HG03280 (cell line): ENCODE data around the gene NCKAP5.

ENCODE experiments used
- ATAC-seq: cut with Tn5 transposase; IDR thresholded peaks from one replicate; pipeline ENCODE4 v1.9.1; 2021; ENCODE audit warnings: mild to moderate bottlenecking, moderate library complexity; ENCODE audit not compliant: unreplicated experiment

NCKAP5 gene

DNA sequence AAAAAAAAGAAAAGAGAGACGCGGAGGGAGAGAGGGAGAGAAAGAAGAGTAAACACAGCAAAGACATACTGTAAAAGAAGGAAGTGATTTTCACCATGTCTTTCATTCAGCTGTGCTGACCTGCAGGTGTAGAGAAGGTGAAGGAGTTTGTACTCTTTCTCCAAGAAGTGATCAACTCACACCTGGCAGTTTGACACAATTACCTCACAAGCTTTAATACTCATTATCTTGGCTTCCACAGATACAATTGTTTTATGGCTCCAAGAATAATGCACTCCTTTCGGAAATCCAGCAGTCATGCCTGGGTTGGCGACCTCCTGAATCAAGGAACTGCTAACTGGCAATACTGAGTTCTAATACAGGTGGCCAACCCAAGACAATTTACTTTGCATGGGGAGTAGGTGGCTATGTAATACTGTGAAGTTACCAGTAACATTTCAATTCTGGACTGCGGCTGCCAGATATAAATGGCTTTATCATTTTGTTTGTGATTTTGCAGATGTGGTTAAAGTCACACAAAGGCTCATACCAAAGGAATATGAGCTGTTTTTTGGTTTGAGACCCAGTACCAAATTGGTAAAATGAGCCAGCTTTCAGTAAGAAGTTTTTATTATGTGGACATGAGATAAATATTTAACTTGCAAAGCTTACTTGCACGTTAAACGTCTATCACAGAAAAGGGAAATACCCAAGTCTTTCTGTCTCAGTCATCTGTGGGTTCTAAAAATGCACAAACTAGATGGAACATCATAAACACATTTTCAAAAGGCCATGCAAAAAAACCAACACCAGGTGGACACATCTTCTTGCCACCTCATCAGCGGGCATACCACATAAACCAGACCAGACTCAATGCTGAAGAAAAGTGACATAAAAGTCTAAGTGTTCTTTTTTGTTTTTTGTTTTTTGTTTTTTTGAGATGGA, 69.3 kb downstream of the NCKAP5 start:
- peak; percentile 72 for ATAC-seq

- no peak for ATAC-seq
Observed at GRCh38 chr2:133497951-133498565, 70.2 kb downstream of the NCKAP5 start.

GRCh38 chr2:133497270-133497893, 70.9 kb downstream of the NCKAP5 start:
- ATAC-seq = no peak

GRCh38 chr2:133496501-133497269, 71.6 kb downstream of the NCKAP5 start:
- ATAC-seq = no peak

- no peak for ATAC-seq
Observed at GRCh38 chr2:133495226-133495625, 73.0 kb downstream of the NCKAP5 start.

DNA sequence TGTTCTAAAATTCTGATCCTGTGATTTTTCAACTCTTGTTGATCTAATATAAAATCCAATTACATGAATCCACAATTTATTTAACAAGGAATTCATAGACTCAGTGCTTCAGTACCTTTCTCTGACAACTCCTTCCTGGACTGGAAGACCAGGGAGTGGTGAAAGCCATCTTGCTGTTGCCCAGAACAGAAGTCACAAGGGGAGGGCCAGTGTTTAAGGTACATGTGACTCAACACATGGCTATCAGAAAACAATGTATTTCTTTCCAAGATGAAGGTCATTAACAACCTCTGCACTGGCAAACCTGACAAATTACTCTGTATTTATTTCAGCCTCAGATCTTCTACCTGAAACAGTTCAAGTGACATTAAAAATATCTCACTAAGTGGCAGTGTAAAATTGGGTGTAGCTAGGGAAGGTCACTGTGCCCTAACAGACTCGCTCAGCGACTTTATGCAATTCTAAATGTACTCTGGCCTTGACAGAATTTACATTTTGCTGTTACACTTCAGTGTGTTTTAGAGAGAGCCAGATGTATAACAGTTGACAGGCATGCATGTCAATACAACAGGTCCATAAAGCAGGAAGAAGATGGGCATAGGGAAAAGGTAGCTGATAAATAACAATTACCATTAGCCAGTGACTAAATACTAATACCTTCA, 75.4 kb downstream of the NCKAP5 start:
- no peak for ATAC-seq

DNA sequence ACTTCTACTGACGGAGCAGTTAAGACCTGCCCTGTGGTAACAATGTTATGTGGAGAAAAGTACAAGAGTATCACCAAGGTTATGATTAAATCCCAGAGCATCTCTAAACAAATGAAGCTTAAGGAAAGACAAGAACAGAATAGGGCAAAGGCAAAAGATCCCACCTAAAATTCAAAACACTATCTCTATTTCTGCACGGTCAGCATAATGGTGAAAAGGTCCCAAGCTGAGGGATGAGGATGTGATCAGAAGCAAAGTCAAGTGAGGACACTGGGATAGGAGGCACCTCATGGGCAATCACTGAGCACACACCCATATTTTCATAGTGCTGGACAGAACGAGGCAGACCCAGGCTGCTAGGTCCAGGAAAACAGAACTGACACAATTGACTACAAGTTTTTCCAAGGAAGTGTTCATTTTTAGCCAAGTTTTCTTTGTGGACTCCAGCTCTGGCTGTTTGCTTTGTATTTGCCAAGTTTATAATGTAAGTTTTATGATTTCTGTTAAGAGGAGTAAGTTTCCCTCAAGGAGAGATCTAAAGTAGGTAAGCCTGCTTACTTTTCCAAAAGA, 77.8 kb downstream of the NCKAP5 start:
- ATAC-seq = no peak

GRCh38 chr2:133489641-133490410, 78.4 kb downstream of the NCKAP5 start:
- no peak for ATAC-seq

- ATAC-seq = no peak
Observed at GRCh38 chr2:133489146-133489545, 79.1 kb downstream of the NCKAP5 start.

GRCh38 chr2:133486771-133487191, 81.5 kb downstream of the NCKAP5 start:
- ATAC-seq = no peak

- ATAC-seq = no peak
Observed at GRCh38 chr2:133485868-133486267, 82.4 kb downstream of the NCKAP5 start.

GRCh38 chr2:133484784-133485183, 83.5 kb downstream of the NCKAP5 start:
- no peak for ATAC-seq

DNA sequence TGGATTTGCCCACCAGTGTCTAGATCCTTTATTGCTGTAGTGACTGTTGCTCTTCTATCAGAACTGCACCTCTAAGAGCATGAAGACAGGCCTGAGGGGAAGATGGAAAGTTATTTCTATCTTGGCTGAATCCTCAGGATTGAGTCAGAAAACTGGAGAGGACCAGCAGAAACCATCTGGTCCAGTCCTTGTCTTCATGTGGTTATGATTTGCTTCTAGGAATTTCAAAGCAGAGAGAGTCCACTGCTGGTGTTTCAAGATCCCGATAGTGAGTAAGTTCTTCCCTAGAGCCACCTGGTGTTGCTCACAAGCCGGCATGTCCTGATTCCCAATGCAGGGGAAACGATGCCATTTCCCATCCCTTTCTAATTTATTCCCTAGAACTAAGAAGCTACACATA, 84.2 kb downstream of the NCKAP5 start:
- no peak for ATAC-seq

DNA sequence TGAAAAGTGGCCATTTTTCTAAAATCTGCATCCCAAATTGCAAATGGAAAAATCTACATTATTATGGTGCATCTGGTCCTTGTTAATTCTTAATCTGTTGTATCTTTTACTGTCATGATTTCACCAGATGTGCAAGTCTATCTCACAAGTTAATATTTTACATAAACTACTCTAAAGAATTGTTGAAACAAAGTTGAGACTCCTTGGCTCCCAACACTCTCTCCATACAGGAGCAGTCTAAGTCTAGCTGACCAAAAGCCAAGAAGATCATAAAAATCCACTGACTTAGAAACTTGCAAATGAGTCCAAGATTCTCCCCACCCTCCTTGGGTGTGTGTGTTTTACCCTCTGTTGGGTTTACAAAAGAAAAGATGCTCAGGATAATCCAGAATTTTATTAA, 85.1 kb downstream of the NCKAP5 start:
- no peak for ATAC-seq

GRCh38 chr2:133480707-133481429, 87.4 kb downstream of the NCKAP5 start:
- ATAC-seq = no peak

- no peak for ATAC-seq
Observed at GRCh38 chr2:133477616-133477990, 90.7 kb downstream of the NCKAP5 start.

DNA sequence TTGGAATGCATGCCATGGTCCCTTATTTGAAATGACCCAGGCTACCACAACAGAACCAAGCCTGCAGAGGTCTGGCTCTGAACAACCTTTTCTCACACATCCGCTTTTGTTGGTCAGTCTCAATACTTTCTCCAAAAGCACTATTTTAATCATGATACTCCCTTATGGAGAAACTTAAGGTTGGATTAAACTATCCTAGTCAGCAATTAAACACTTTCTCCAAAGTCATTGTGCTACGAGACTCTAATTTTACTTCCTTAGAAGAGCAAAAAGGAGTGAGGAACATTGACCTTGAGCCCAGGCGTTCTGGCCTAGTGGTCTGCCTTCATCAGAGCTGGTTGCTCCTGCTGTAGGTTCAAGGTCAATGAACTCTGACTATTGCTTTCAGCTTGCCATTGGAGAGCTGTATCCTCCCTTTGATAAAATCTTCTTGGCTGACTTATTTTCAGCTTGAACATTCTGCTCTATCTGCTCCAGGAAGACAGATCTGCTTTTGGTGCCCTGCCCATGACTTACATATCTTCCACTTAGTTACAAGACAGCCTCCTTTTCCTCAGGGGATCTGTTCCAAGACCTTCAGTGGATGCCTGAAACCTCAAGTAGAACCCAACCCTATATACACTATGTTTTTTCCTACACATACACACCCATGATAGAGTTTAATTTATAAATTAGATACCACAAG, 91.2 kb downstream of the NCKAP5 start:
- ATAC-seq = no peak

GRCh38 chr2:133476286-133476685, 92.0 kb downstream of the NCKAP5 start:
- no peak for ATAC-seq
